Fibroblast of villous mesenchyme (primary cell): ENCODE measurements around the gene TTC24. TPM values are rescaled to one million over a fixed set of nuclear protein-coding genes. Genes with fewer than 3 reads are reported as not detected.

ENCODE experiments used
- DNase-seq: peaks from one replicate; pipeline ENCODE4 v3.0.0-alpha.2; 2010; ENCODE audit warnings: low read depth
- H3K4me3 ChIP-seq: 2 replicates; pipeline ENCODE4 v1.5.1; 2011; ENCODE audit warnings: low read depth, mild to moderate bottlenecking, low read length
- CTCF ChIP-seq: IDR thresholded peaks from 2 replicates; pipeline ENCODE4 v1.5.1; 2012; ENCODE audit warnings: low read depth, mild to moderate bottlenecking, low read length; ENCODE audit not compliant: insufficient read depth
- total RNA-seq: library from RNA; depleted of rRNA; stranded (reverse); fragments of >200 nt; gene quantifications from 2 replicates; pipeline ENCODE4 v1.2.3, GENCODE V29; 2012

The TTC24 gene
- total RNA-seq, 1 donor: not detected

DNA sequence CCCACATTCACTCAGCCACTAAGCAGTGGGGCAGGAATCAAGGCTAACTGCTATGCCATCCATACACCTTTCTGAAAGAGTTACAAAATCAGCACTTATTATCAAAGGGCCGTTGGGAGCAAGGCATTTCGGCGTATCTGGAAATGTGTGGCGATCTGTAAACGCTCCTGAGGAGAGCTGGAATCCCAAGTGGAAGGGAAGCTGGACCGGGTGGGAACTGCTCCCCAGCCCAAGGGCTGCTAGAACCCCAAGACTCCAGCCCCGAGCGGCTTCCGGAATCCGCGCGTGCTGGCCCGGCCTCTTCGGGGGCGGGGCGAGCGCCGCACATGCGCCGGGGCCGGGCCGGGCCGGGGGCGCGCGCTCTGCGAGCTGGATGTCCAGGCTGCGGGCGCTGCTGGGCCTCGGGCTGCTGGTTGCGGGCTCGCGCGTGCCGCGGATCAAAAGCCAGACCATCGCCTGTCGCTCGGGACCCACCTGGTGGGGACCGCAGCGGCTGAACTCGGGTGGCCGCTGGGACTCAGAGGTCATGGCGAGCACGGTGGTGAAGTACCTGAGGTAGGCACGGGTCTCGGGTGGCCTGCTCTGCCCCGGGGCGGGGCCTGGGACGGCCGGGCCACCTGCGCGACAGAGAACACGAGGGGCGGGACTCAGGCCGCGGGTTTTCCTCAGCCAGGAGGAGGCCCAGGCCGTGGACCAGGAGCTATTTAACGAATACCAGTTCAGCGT lies 12.1 kb downstream of the TTC24 start, which contains the start of gene NAXE:
TSS of gene NAXE (plus strand) at position 345 of the 726 bp plus-strand sequence. CDS start at position 374, 29 bp downstream.
- peak; percentile 58 for DNase-seq
- no peak for TF ChIP-seq CTCF
- H3K4me3 ChIP-seq: peak within 1 kb of the TSS; percentile 76

DNA sequence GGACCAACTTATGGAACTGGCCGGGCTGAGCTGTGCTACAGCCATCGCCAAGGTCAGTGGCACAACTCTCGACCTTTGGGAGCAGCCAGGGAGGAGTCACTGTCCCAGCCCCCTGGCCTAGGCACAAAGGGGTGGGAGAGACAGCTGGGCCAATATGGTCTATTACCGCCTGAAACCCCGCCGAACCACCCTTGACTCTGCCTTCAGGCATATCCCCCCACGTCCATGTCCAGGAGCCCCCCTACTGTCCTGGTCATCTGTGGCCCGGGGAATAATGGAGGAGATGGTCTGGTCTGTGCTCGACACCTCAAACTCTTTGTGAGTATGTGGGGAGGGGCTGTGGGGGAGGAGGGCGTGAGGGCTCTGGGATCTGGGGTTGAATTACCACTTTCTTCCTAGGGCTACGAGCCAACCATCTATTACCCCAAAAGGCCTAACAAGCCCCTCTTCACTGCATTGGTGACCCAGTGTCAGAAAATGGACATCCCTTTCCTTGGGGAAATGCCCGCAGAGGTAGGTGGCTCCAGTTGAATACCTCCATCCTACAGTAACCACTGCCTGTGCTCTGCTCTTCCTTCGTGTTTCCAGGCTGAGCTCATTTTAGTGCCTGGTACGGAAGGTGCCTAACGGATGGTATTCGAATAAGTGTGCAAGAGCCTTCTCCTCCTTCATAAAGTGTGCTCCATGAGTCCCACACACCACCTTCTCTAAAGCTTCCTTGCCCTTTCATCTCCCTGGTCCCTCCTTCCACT lies 12.8 kb downstream of the TTC24 start:
- TF ChIP-seq CTCF: no peak
- H3K4me3 ChIP-seq: peak overlapping the region; percentile 76

GRCh38 chr1:156592910-156593660 lies 13.6 kb downstream of the TTC24 start:
- H3K4me3 ChIP-seq: no peak overlapping the region
- TF ChIP-seq CTCF: no peak
- DNase-seq: no peak

More for the DNA sequence above, 12.8 kb downstream of the TTC24 start:
- DNase-seq: no peak

DNA sequence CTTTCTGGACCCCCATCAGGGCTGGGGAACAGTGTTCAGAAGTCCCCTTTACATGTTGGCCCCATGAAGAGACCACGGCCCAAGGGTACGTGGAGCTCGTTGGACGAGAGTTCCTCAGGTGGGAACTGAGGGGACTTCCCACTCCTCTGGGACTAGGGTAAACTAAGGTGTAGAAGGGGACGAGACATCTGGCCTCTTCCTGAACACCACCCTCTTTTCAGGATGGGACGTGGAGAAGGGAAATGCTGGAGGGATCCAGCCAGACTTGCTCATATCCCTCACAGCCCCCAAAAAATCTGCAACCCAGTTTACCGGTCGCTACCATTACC lies 14.1 kb downstream of the TTC24 start:
- no peak for TF ChIP-seq CTCF
- no peak overlapping the region for H3K4me3 ChIP-seq
- no peak for DNase-seq

GRCh38 chr1:156594190-156594589 lies 14.7 kb downstream of the TTC24 start:
- no peak for TF ChIP-seq CTCF
- DNase-seq: no peak
- no peak overlapping the region for H3K4me3 ChIP-seq

DNA sequence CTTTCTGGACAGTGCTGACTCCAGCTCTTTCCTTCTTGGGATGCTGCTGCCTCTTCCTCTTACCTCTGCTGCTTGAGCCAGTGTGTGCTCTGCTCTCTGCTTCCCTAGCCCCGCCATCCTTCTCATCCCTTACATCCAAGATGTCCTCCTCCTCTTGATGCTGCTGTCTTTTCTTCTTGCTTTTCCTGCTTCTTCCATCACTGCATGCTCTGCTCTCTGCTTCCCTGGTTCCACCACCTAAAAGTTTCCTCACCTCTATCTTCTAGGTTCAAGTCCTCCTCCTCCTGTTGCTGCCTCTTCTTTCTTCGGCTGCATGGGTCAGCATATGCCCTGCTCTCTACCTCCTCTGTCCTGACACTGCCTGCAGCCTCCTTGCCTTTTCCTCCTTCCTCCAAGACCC lies 15.5 kb downstream of the TTC24 start:
- DNase-seq: no peak
- no peak for TF ChIP-seq CTCF
- no peak overlapping the region for H3K4me3 ChIP-seq
